Keratinocyte (primary cell): ENCODE measurements around the gene GATD1. TPM values are rescaled to one million over a fixed set of nuclear protein-coding genes. Genes with fewer than 3 reads are reported as not detected.

ENCODE experiments used
- DNase-seq: peaks from one replicate; pipeline ENCODE4 v3.0.0-alpha.2; 2011; ENCODE audit warnings: low read depth, missing footprints, low spot score
- FAIRE-seq: peaks from 2 replicates; lab custom pipeline; 2011; peaks lifted over from hg19 to GRCh38; lab: Jason Lieb, UNC
- H2AFZ ChIP-seq: 2 replicates; pipeline ENCODE4 v1.6.0; 2012; ENCODE audit warnings: low read length, control low read depth, inconsistent platforms; ENCODE audit not compliant: control insufficient read depth
- H3K27ac ChIP-seq: 2 replicates; pipeline ENCODE4 v1.5.1; 2011; ENCODE audit warnings: low read length; ENCODE audit not compliant: control insufficient read depth, insufficient read depth
- H3K27me3 ChIP-seq: 3 replicates; pipeline ENCODE4 v1.6.0; 2011; ENCODE audit warnings: low read length; ENCODE audit not compliant: control insufficient read depth, insufficient read depth; ENCODE audit errors: extremely low read depth
- H3K36me3 ChIP-seq, 2 experiments: 2 replicates in 1 of 2; 3 replicates in 1 of 2; pipeline ENCODE4 v1.5.1; 2011; ENCODE audit warnings: low read length in 2 of 2, mild to moderate bottlenecking in 1 of 2; ENCODE audit not compliant: control insufficient read depth in 2 of 2, insufficient read depth in 2 of 2; ENCODE audit errors: extremely low read depth in 1 of 2
- H3K4me1 ChIP-seq: 3 replicates; pipeline ENCODE4 v1.5.1; 2011; ENCODE audit warnings: low read length; ENCODE audit not compliant: control insufficient read depth, insufficient read depth; ENCODE audit errors: extremely low read depth
- H3K4me2 ChIP-seq: 3 replicates; pipeline ENCODE4 v1.6.0; 2011; ENCODE audit warnings: low read depth, low read length; ENCODE audit not compliant: control insufficient read depth, insufficient read depth; ENCODE audit errors: extremely low read depth
- H3K4me3 ChIP-seq, 3 experiments: fragments of 200-600 bp in 1 of 3; sonication (generic) in 1 of 3; 2 replicates in 2 of 3; 3 replicates in 1 of 3; pipeline ENCODE4 v1.5.1; 2011 to 2016; ENCODE audit warnings: low read length in 3 of 3, mild to moderate bottlenecking in 3 of 3, control low read depth in 2 of 3, inconsistent platforms in 1 of 3, low read depth in 1 of 3, mixed read lengths in 1 of 3, mixed run types in 1 of 3, moderate library complexity in 1 of 3; ENCODE audit not compliant: control insufficient read depth in 2 of 3, insufficient read depth in 2 of 3; ENCODE audit errors: extremely low read depth in 1 of 3
- H3K79me2 ChIP-seq: 2 replicates; pipeline ENCODE4 v1.6.0; 2012; ENCODE audit warnings: low read length; ENCODE audit not compliant: control insufficient read depth, insufficient read depth
- H3K9ac ChIP-seq: 3 replicates; pipeline ENCODE4 v1.6.0; 2011; ENCODE audit warnings: low read length; ENCODE audit not compliant: control insufficient read depth, insufficient read depth; ENCODE audit errors: extremely low read depth
- H3K9me1 ChIP-seq: 3 replicates; pipeline ENCODE4 v1.6.0; 2011; ENCODE audit warnings: low read length; ENCODE audit not compliant: control insufficient read depth, insufficient read depth; ENCODE audit errors: extremely low read depth
- H3K9me3 ChIP-seq: 2 replicates; pipeline ENCODE4 v1.5.1; 2012; ENCODE audit warnings: low read depth, low read length; ENCODE audit not compliant: control insufficient read depth
- H4K20me1 ChIP-seq: 3 replicates; pipeline ENCODE4 v1.6.0; 2011; ENCODE audit warnings: low read length; ENCODE audit not compliant: control insufficient read depth, insufficient read depth; ENCODE audit errors: extremely low read depth
- EZH2 ChIP-seq: IDR thresholded peaks from one replicate; pipeline ENCODE4 v1.6.1; 2012; ENCODE audit warnings: inconsistent platforms, mild to moderate bottlenecking, low read length, moderate library complexity
- dilution Hi-C: fragments of 300-500 bp; cut with MboI; formaldehyde crosslinking; loops from one replicate; pipeline ENCODE4 v1.7.0; 2020; ENCODE audit warnings: low sequenced_read_pairs; ENCODE audit not compliant: extremely low pct_ligation_motif_present
- polyA plus RNA-seq, 5 experiments: library from polyadenylated mRNA; depleted of rRNA in 3 of 5; stranded (reverse) in 3 of 5; stranded (forward) in 1 of 5; unstranded in 1 of 5; fragments of >200 nt; gene quantifications; 1 replicate in 1 of 5; 2 replicates in 3 of 5; 3 replicates in 1 of 5; pipeline versions ENCODE4 v1.2.1 to v1.2.3, GENCODE V29; 2011 to 2012; ENCODE audit warnings: missing spikeins in 2 of 5, low read depth in 1 of 5, low replicate concordance in 1 of 5
- TF ChIP-seq, protein P1 (sequence below), 3 experiments: IDR thresholded peaks in 1 of 3; conservative IDR thresholded peaks in 1 of 3; optimal IDR thresholded peaks in 1 of 3; 2 replicates in 2 of 3; 3 replicates in 1 of 3; pipeline versions ENCODE3 to v1.5.1; 2011; ENCODE audit warnings: low read length in 3 of 3, mild to moderate bottlenecking in 3 of 3, moderate library complexity in 2 of 3, control low read depth in 1 of 3, inconsistent platforms in 1 of 3; ENCODE audit not compliant: insufficient read depth in 2 of 3; ENCODE audit errors: extremely low read depth in 1 of 3

The GATD1 gene
- polyA plus RNA-seq, 1 donor (not counting 4 experiments of a cell fraction or from before 2014, with no cell fraction given) = 24.4 TPM

DNA sequence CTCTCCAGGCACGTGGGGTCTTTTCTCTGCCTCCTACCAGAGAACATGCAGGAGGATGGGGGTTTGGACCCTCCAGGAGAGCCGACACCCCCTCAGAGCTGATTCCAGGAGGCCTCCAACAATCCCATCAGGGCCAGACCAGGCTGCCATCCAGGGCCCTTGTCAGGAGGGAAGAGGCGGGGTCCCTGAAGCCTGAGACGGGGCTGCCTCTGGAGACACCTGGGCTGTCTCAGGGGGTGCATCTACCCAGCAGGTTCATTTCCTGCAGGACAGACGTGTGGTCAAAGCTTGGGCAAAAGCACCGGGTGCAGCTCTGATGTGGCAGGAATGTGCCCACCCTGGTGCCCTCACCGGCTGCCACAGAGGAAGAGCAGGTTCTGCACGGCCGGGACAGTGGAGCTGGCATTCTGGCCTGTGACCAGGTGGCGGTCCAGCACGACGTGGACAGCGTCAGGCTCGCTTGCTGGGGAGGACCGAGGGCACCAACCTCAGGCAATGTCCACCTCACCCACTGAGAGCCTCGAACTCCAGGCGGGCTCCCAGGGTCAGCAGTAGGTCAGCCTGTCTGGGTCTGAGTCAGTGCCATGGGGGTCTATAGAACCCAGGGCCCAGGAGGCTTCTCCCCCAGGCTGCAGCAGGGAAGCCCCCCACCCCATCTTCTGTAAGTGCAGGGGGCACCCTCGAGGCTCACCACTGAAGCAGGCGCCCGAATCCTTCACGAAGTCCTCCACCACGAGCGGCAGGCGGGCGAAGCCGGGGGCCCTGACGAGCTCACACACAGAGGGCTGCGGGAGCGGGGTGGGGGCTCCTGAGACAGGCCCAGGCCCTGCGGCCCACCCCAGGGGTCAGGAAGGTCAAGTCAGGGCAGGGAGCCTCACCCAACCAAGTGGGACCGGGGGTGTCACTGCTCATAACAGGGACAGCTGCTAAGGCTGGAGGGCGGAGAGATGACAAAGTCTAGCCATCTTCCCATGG, 6.4 kb downstream of the GATD1 start:
- dilution Hi-C loops = no loop called here
- Histone ChIP-seq H4K20me1 (peaks cover 15% of the 10 kb centered on the region), H3K27ac (no peak overlapping the region), H3K9ac (no peak overlapping the region), H3K4me3 (no peak overlapping the region), H3K4me2 (no peak overlapping the region), H3K4me1 (peaks cover 10% of the 10 kb centered on the region), H3K9me1 (peaks cover 10% of the 10 kb centered on the region), H3K27me3 (no peaks in the 10 kb centered on the region), H3K36me3 (peaks cover 47 to 54% of the 10 kb centered on the region in 2 experiments), H3K9me3 (no peaks in the 10 kb centered on the region), H2AFZ (no peak overlapping the region), H3K79me2 (peaks cover 55% of the 10 kb centered on the region)
- FAIRE-seq = no peak
- TF ChIP-seq, protein P1, sequence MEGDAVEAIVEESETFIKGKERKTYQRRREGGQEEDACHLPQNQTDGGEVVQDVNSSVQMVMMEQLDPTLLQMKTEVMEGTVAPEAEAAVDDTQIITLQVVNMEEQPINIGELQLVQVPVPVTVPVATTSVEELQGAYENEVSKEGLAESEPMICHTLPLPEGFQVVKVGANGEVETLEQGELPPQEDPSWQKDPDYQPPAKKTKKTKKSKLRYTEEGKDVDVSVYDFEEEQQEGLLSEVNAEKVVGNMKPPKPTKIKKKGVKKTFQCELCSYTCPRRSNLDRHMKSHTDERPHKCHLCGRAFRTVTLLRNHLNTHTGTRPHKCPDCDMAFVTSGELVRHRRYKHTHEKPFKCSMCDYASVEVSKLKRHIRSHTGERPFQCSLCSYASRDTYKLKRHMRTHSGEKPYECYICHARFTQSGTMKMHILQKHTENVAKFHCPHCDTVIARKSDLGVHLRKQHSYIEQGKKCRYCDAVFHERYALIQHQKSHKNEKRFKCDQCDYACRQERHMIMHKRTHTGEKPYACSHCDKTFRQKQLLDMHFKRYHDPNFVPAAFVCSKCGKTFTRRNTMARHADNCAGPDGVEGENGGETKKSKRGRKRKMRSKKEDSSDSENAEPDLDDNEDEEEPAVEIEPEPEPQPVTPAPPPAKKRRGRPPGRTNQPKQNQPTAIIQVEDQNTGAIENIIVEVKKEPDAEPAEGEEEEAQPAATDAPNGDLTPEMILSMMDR (optimal IDR thresholded peaks at IDR 0.05 in 1 of 3, IDR thresholded peaks at IDR 0.05 in 1 of 3, conservative IDR thresholded peaks at IDR 0.05 in 1 of 3; ENCODE audit: extremely low read depth in 1 of 3, insufficient read depth in 2 of 3, low read length in 3 of 3) = no peak
- no peak for TF ChIP-seq EZH2
- DNase-seq = no peak

DNA sequence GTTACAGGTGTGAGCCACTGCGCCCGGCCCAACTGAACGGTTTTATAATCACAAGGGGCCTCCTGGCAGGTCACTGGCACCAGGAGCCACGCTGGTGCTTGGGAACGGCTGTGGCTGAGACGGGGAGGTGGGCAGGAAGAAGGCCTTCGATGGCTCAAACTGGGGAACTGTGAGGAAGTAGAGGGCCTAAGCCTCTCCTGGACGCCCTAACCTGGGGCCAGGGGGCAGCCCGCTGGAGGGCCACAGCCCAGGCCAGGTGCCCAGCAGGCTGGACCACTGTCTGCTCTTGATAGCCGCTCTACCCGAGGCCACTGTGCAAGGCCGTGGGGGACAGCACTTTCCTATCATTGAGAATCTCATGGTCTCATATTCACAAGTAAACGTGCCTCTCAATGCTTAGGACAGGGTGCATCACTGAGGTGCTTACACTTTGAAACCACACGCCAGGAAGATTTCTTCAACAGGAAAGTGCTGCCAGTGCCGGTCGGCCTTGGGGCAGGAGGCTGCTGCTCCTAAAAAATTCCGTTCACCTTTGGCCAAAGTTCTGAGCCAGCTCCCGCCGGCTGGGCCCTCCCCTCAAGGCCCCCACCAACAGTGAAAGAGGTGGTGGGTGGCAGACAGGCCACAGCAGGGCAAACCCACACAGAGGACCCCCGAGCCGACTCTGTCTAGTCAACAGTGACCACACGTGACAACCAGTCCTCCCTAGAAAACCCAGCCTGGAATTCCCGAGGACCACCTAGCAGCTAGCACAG, 7.2 kb downstream of the GATD1 start:
- peaks cover 8% of the 10 kb centered on the region for H4K20me1 ChIP-seq
- DNase-seq = no peak
- peaks cover 3% of the 10 kb centered on the region for H3K9me1 ChIP-seq
- no peak for TF ChIP-seq EZH2
- TF ChIP-seq, protein P1 (optimal IDR thresholded peaks at IDR 0.05 in 1 of 3, IDR thresholded peaks at IDR 0.05 in 1 of 3, conservative IDR thresholded peaks at IDR 0.05 in 1 of 3; ENCODE audit: extremely low read depth in 1 of 3, insufficient read depth in 2 of 3, low read length in 3 of 3) = no peak
- no peaks in the 10 kb centered on the region for H3K27me3 ChIP-seq
- no peak overlapping the region for H3K4me2 ChIP-seq
- H3K9ac ChIP-seq = no peak overlapping the region
- H2AFZ ChIP-seq = no peak overlapping the region
- dilution Hi-C loops = no loop called here
- no peaks in the 10 kb centered on the region for H3K9me3 ChIP-seq
- H3K4me3 ChIP-seq = no peak overlapping the region
- FAIRE-seq = no peak
- H3K27ac ChIP-seq = no peak overlapping the region
- peaks cover 49 to 55% of the 10 kb centered on the region in 2 experiments for H3K36me3 ChIP-seq
- H3K79me2 ChIP-seq = peaks cover 47% of the 10 kb centered on the region
- H3K4me1 ChIP-seq = peaks cover 3% of the 10 kb centered on the region
